Activated naive CD4-positive, alpha-beta T cell treated with anti-CD3 and anti-CD28 coated beads, Interleukin-2, amount 50 U/mL, for 24 hours (primary cell): Measurements from ENCODE around the gene PXMP4.
A peak's percentile ranks its signal among the peaks of the same experiment; 100 is the strongest.

ENCODE experiments used
- H3K27ac Mint-ChIP-seq: one replicate; pipeline ENCODE4 v1.8.0; 2021; ENCODE audit warnings: mild to moderate bottlenecking, mixed read lengths
- H3K27me3 Mint-ChIP-seq: one replicate; pipeline ENCODE4 v1.8.0; 2021; ENCODE audit warnings: mixed read lengths
- H3K36me3 Mint-ChIP-seq: one replicate; pipeline ENCODE4 v1.8.0; 2021; ENCODE audit warnings: mixed read lengths
- H3K4me1 Mint-ChIP-seq: one replicate; pipeline ENCODE4 v1.8.0; 2021; ENCODE audit warnings: mixed read lengths
- H3K4me3 Mint-ChIP-seq: one replicate; pipeline ENCODE4 v1.8.0; 2021; ENCODE audit warnings: mild to moderate bottlenecking, mixed read lengths
- H3K9me3 Mint-ChIP-seq: one replicate; pipeline ENCODE4 v1.8.0; 2021; ENCODE audit warnings: mixed read lengths

Gene PXMP4

GRCh38 chr20:33653218-33653899, 66.8 kb downstream of the PXMP4 start:
- Mint-ChIP-seq H3K4me1 (peaks cover 10% of the 10 kb centered on the region), H3K4me3 (no peak overlapping the region), H3K27ac (peak overlapping the region; percentile 17), H3K36me3 (no peaks in the 10 kb centered on the region), H3K9me3 (no peaks in the 10 kb centered on the region), H3K27me3 (no peaks in the 10 kb centered on the region)
